CD4-positive, alpha-beta T cell treated with Interleukin-6 at 100 ng/mL for 8 hours (primary cell): Measurements from ENCODE around the gene PRH1.

Experiments used
- DNase-seq: peaks from one replicate; pipeline ENCODE4 v3.0.0-alpha.2; 2020; ENCODE audit warnings: mixed read lengths, low spot score

Gene PRH1

GRCh38 chr12:10838461-10838860 is 45.6 kb downstream of the PRH1 start:
- DNase-seq, result no peak
